HG03565 (cell line): ENCODE measurements around the gene CLTCL1.

ENCODE experiments used
- ATAC-seq: cut with Tn5 transposase; IDR thresholded peaks from one replicate; pipeline ENCODE4 v1.9.1; 2021; ENCODE audit warnings: mild to moderate bottlenecking, moderate library complexity; ENCODE audit not compliant: unreplicated experiment

The CLTCL1 gene

DNA sequence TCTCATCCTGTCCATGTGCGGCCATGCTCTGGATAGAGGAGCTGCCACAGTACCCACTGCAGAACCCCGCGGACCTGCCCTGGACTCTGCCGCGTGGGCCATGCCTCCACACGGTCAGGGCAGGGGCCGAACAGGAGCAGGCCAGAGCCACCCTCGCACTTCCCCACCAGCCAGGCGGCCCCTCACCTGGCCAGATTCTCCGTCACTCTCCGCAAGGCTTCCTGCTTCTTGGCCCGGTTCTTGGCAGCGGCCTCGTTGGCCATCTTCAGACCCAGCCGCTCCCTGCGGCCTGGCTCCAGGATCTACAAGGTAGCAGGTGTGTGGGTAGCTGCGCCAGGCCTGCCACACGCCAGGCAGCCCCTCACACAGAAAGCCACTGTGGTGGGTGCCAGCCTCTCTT lies 156.6 kb downstream of the CLTCL1 start:
- no peak for ATAC-seq

DNA sequence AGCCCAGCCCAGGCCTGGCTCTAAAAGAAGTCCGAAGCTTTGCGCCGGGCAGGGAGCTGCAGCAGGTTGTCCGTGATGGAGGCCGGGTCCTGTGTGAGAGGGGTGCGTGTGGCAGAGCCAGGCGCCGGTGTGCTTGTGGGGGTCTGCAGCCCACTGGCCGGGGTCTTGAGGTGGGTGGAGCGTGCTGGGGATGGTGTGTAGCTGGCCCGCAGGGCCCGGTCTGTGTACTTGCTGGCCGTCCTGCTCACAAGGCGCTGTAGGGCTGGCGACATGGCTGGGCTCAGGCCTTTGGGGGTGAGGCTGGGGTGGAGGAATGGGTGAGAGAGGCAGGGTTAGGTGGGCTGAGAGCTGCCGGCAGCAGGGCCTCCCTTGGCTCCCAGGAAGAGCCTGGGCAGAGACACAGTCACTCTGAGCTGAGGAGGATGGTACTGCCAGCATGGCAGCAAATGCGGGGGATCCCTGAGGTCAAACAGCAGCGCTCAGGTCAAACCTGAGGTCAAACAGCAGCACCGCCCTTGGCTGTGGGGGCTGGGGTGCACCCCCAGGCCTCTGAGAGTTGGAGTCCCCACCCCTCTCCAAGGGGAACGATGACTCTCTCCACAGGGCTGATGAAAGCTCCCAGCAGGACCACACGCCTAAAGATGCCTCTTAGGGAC lies 157.2 kb downstream of the CLTCL1 start:
- no peak for ATAC-seq

DNA sequence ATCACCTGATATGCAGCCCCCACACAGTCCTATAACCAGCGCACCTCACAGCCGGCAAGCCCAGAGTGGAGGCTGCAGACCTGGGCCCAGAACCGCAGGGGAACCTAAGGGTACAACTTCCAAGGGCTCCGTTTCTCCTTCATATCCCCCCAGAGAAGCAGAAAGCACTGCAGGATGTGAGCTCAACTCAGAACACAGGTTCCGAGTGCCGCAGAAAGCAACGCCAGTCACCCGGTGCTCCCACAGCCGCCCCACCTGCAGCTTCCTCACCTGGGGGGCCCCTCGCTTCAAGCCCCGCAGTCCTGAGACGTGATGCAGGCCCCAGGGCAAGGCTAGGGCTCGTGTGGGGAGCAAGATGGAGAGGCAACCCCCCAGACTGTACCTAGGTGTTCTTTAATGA lies 158.0 kb downstream of the CLTCL1 start:
- ATAC-seq: no peak

DNA sequence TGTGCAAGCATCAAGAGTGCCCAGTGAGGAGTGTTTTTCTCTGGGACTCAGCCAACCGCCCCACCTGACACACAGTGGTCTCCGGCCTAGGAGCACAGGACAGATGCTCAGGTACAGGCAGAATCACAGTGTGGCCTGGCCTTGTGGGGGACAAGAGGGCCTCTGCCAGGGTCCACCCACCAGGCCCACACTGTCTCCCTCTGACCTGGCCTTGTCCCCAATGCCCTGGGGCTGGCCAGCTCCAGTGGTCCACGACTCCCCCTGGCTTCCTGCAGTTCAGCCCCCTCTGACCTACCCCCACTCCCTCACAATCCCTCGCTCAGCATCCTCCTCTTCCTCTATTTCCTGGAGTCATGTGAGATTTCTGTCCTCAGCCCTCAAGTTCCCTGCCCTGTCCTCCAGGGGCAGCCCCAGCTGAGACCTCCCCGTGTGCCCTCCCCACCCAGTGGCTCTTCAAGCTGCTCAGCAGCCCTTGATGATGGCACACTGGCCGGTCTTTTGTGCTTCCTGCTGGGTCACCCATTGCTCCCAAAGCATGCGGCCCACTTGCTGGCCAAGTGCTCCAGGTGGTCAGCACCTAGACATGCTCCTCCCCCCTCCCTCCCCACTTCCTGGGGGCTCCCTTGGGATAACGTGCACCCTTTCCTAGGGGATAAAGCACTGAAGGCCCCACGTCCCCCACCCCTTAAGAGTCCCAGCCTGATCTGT lies 158.7 kb downstream of the CLTCL1 start:
- no peak for ATAC-seq

DNA sequence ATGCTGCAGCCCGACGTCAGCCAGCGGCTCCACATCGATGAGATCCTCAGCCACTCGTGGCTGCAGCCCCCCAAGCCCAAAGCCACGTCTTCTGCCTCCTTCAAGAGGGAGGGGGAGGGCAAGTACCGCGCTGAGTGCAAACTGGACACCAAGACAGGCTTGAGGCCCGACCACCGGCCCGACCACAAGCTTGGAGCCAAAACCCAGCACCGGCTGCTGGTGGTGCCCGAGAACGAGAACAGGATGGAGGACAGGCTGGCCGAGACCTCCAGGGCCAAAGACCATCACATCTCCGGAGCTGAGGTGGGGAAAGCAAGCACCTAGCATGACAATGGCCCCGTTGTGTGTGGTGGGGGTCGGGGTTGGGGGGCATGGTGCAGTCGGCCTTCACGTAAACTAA lies 159.4 kb downstream of the CLTCL1 start:
- no peak for ATAC-seq

DNA sequence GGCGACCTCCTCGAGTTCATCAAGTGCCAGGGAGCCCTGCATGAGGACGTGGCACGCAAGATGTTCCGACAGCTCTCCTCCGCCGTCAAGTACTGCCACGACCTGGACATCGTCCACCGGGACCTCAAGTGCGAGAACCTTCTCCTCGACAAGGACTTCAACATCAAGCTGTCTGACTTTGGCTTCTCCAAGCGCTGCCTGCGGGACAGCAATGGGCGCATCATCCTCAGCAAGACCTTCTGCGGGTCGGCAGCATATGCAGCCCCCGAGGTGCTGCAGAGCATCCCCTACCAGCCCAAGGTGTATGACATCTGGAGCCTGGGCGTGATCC lies 159.9 kb downstream of the CLTCL1 start:
- no peak for ATAC-seq

DNA sequence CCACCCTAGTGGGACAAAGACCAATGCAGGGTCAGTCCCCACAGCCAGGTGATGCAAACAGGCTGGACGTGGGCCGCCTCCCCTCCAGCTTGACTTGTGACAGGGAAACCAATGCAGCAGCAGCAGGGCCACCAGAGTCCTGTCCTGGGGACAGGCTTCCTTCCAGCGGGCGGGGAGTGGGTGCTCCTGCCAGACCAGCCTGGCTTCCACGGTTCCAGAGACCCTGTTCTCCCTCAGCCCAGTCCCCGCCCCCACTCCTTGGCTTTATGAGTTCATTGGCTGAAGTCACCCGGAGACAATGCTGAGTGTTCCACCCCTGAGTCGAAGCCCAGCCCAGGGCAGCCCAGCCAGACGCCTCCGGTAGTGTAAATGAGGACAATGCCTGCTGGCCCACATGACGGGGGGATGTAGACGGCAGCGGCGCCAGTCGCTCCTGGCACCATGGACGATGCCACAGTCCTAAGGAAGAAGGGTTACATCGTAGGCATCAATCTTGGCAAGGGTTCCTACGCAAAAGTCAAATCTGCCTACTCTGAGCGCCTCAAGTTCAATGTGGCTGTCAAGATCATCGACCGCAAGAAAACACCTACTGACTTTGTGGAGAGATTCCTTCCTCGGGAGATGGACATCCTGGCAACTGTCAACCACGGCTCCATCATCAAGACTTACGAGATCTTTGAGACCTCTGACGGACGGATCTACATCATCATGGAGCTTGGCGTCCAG lies 160.4 kb downstream of the CLTCL1 start, which contains the start of gene TSSK2:
Gene TSSK2, plus strand, starts transcription at position 350 of the 726 bp plus-strand sequence. Its CDS starts 92 bp downstream, at position 442.
- no peak for ATAC-seq

DNA sequence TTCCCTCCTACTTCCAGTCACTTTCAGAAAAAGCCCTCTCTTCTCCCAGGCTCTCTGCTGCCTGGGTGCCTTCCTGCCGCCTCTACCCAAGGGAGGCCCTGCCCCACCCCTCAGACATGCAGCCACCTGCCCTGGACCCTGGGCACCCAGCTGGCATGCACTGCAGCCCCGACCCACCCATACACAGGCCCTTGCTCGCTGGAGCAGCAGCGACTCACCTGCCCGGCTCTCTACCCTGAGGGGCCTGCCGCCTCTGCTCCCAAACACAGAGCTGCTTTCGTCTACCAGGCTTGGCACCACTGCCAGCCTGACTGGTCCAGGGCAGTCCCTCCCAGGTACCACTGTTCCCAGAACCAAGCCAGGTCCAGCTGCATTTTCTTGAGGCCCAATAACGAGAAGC lies 161.6 kb downstream of the CLTCL1 start:
- no peak for ATAC-seq
